Measurements from ENCODE around the gene SRP54.
"Not testable (repeated sequence)": the region's sequence is repeated elsewhere in the genome, so short reads cannot be mapped to it uniquely, and the experiment has no call there.

SRP54 gene

DNA sequence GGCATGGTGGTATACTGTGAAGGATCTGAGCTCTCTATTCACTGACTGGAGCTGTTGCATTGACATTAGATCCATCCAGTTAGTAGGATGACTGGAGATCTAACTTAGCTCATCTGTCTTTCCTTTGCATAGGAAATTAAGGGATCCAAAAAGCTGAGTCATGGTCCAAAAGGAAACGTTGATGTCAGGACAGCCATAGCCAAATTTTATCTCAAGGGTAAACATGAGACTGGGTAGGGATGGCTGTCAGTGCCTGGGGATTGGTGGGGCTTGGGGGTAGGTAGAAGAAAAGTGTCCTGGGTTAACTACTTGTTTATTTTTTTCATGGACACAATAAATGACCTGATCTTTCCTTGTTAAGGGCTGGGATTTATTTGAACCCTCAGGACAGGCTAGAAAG, 67.9 kb downstream of the SRP54 start:
- ChIA-PET CTCF (interaction anchor here (1.7 kb wide), 1 partner anchor 13 kb away, joined by 4 read pairs; no protein-coding TSS in a partner anchor), POLR2A (no interaction called here)
- TF ChIP-seq, protein P1, sequence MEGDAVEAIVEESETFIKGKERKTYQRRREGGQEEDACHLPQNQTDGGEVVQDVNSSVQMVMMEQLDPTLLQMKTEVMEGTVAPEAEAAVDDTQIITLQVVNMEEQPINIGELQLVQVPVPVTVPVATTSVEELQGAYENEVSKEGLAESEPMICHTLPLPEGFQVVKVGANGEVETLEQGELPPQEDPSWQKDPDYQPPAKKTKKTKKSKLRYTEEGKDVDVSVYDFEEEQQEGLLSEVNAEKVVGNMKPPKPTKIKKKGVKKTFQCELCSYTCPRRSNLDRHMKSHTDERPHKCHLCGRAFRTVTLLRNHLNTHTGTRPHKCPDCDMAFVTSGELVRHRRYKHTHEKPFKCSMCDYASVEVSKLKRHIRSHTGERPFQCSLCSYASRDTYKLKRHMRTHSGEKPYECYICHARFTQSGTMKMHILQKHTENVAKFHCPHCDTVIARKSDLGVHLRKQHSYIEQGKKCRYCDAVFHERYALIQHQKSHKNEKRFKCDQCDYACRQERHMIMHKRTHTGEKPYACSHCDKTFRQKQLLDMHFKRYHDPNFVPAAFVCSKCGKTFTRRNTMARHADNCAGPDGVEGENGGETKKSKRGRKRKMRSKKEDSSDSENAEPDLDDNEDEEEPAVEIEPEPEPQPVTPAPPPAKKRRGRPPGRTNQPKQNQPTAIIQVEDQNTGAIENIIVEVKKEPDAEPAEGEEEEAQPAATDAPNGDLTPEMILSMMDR (IDR thresholded peaks at IDR 0.05; ENCODE audit: insufficient read depth, low read length, missing control alignments): no peak
- no peak for DNase-seq (ENCODE audit: low read depth, low spot score)
- H3K4me3 ChIP-seq (ENCODE audit: low read depth, low read length): no peak overlapping the region

DNA sequence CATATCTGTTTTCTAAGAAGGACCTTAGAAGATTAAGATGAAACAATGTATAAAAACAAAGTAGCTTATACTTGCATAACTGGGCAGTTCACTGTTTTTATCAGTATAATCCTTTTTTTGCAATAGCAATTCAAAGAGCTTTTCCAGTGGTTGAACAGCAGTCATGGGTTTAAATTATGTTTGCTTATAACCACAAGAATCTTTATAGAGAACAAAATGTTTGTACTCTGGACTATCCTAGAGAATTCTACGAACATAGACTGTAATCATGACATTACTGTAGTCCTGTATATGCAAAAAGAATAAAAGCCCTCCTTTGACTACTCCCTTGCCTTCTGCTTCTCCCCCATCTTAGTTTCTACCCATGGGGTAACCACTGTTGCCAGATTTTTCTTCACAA, 69.0 kb downstream of the SRP54 start:
- CTCF ChIA-PET: interaction anchor here (0.5 to 1.7 kb wide), 3 partner anchors 12 to 46 kb away, joined by 3 to 4 read pairs (median 3); no protein-coding TSS in a partner anchor

DNA sequence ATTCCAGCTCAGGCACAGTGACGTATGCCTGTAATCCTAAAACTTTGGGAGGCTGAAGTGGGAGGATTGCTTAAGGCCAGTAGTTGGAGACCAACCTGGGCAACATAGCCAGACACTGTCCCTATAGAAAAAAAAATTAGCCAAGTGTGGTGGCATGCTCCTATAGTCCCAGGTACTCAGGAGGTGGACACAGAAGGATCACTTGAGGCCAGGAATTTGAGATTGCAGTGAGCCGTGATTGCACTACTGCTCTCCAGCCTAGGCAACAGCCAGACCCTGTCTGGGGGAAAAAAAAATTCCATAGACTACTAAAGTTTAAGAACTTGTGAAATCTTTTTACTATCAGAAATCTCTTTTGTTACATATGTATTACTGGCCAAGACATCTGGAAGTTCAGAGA, 69.8 kb downstream of the SRP54 start:
- DNase-seq (ENCODE audit: low read depth, low spot score): no peak
- no peak overlapping the region for H3K4me3 ChIP-seq (ENCODE audit: low read depth, low read length)
- TF ChIP-seq, protein P1 (IDR thresholded peaks at IDR 0.05; ENCODE audit: insufficient read depth, low read length, missing control alignments): no peak
- POLR2A ChIA-PET: no interaction called here
- CTCF ChIA-PET: interaction anchor here (0.8 kb wide), 1 partner anchor 45 kb away, joined by 3 read pairs; no protein-coding TSS in a partner anchor

More for the DNA sequence above, 69.0 kb downstream of the SRP54 start:
- TF ChIP-seq, protein P1 (IDR thresholded peaks at IDR 0.05; ENCODE audit: insufficient read depth, low read length, missing control alignments): no peak
- H3K4me3 ChIP-seq (ENCODE audit: low read depth, low read length): no peak overlapping the region
- peak; percentile 23 for DNase-seq (ENCODE audit: low read depth, low spot score)
- POLR2A ChIA-PET: no interaction called here

DNA sequence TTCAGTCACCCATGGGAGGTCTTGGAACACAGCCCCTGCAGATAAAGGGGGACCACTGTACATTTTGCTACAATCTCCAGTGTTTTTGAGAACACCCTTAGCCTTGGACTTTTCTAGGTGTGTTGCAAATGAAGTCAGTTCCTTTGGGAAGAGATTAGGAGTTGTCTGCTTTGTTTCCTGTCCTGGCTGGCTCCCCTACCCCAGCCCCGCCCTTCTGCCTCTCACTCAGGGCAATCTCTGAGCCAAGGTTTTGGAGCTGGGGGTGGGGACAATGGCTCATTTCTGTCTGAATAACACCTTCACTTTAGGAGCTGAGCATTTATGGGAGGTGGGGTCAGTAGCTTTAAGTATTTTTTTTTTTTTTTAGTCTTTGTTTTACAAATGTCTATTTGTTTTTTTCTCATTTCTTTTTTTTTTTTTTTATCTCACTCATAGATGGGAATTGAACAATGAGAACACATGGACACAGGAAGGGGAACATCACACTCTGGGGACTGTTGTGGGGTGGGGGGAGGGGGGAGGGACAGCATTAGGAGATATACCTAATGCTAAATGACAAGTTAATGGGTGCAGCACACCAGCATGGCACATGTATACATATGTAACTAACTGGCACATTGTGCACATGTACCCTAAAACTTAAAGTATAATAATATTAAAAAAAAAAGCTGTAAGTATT, 78.5 kb downstream of the SRP54 start:
- CTCF ChIA-PET: interaction anchor here (0.9 kb wide), 1 partner anchor 361 kb away, joined by 3 read pairs; no protein-coding TSS in a partner anchor
- H3K4me3 ChIP-seq (ENCODE audit: low read depth, low read length); DNase-seq (ENCODE audit: low read depth, low spot score); POLR2A ChIA-PET: not testable (repeated sequence)

DNA sequence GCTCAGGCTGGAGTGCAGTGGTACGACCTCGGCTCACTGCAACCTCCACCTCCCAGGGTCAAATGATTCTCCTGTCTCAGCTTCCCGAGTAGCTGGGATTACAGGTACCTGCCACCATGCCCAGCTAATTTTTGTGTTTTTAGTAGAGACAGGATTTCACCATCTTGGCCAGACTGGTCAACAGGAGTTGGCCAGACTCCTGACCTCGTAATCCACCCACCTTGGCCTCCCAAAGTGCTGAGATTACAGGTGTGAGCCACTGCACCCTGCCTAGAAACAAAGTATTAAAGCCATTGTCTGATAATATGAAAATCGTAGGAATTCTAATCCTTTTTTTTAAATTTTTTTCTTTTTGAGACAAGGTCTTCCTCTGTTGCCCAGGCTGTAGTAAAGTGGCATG, 82.9 kb downstream of the SRP54 start:
- DNase-seq (ENCODE audit: low read depth, low spot score); POLR2A ChIA-PET; H3K4me3 ChIP-seq (ENCODE audit: low read depth, low read length): not testable (repeated sequence)
- CTCF ChIA-PET: interaction anchor here (0.6 kb wide), 1 partner anchor 12 kb away, joined by 3 read pairs; no protein-coding TSS in a partner anchor

DNA sequence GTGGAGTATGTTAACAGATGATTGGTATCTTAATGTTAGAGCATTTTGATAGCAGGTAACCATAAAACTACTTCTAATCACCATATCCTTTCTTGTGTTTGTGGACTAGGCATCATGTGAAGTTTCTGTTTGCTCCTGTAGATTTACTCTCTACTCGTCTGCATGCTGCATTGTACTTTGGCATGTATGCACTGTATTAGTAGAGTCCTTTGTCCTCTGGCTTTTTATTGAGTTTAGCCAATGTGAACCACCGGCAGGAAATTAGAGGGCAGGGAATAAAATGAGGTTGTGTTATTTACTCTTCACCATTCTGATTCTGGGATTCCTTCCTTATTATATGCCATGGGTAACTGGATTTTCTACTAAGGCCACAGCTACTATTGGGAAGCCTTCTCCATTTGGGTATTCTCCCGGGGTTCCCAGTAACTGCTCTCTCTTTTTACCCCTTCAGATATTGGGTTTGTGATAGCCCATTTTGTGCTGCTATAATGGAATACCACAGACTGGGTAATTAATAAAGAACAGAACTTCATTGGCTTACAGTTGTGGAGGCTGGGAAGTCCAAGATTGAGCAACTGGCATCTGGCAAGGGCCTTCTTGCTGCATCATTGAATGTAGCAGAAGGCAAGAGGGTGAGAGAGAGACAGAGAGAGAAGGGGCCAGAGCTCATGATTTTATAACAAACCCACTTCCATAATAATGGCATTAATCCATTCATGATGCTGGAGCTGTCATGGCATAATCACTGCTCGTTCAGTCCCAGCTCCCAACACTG, 85.6 kb downstream of the SRP54 start:
- no peak overlapping the region for H3K4me3 ChIP-seq (ENCODE audit: low read depth, low read length)
- POLR2A ChIA-PET: no interaction called here
- CTCF ChIA-PET: interaction anchor here (0.9 kb wide), 1 partner anchor 396 kb away, joined by 3 read pairs; no protein-coding TSS in a partner anchor
- DNase-seq (ENCODE audit: low read depth, low spot score): no peak
- TF ChIP-seq, protein P1 (IDR thresholded peaks at IDR 0.05; ENCODE audit: insufficient read depth, low read length, missing control alignments): no peak

DNA sequence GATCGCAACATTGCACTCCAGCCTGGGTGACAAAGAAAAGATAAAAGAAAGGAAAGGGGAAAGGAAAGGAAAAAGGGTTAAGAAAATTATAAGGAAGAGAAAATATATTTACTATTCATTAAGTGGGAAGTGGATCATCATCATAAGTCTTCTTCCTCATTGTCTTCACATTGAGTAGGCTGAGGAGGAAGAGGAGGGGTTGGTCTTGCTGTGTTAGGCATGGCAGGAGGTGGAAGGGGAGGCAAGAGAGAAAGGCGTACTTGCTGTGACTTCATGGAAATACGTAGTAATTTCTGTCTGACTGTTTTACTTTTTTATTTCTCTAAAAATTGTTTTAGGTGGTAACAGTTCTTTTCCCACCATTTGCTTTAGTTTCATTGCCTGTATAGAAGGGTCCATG, 89.4 kb downstream of the SRP54 start:
- TF ChIP-seq, protein P1 (IDR thresholded peaks at IDR 0.05; ENCODE audit: insufficient read depth, low read length, missing control alignments): no peak
- POLR2A ChIA-PET: no interaction called here

More for the DNA sequence above, 89.4 kb downstream of the SRP54 start:
- CTCF ChIA-PET: no interaction called here
- H3K4me3 ChIP-seq (ENCODE audit: low read depth, low read length): no peak overlapping the region
- no peak for DNase-seq (ENCODE audit: low read depth, low spot score)

Measured in AG04449 (cell line).